ENCODE results near the gene EFHC2.
A peak's percentile ranks its signal among the peaks of the same experiment; 100 is the strongest.

EFHC2 gene, protein sequence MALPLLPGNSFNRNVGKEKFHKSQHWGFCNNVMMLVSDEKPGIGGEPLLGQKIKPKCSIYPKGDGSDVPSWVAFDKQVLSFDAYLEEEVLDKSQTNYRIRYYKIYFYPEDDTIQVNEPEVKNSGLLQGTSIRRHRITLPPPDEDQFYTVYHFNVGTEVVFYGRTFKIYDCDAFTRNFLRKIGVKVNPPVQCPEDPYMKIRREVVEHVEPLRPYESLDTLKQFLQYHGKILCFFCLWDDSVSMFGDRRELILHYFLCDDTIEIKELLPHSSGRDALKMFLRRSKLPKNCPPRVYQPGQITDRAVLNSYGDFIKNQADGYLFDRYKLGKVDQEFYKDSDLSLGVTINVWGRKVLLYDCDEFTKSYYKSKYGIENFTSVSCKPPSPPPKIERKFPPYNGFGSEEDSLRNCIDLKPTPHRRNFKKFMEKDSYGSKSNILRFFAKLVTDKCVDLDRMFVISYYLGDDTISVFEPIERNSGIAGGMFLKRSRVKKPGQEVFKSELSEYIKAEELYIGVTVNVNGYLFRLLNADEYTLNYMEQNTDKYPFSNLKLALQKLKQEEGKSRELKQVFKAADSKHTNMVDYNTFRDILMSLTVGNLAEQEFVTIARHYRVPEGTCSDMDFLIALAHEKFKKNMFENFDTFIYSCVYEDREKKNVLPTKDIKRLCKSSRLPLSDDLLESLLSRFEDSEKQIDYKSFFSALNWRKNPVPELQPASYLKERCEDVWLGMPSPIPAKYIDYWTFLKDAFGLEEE

GRCh38 chrX:44343412-44344141, at the start of gene EFHC2:
TSS of gene EFHC2 (minus strand) at chrX:44343672. CDS start at chrX:44343588, 84 bp downstream.
- no peak for DNase-seq

GRCh38 chrX:44392767-44393166, 49.3 kb upstream of the EFHC2 start:
- DNase-seq: no peak

DNA sequence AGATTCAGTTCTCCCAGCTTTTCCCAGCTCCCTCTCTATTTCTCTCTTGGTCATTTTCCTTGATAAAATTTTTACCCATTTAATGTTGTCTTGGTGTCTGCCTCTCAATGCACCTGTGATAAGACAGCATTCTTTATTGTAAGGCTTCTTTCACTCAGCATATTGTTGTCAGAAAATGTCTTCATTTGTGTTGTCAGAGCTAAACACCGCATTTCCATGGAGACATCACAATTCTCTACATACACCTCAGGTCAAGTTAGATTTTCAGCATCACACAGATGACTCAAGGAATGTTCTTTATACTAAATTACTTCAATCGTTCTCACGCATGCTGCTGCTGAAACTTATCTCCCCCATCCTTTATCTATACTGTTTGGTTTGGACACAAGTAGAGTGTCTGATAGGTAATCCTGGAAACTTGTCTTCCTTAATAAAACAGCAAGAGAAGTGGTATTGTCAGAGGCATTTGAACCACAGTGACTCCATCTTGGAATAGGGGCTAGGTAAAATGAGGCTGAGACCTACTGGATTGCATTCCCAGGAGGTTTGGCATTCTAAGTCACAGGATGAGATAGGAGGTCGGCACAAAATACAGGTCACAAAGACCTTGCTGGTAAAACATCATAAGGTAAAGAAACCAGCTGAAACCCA, 41.3 kb upstream of the EFHC2 start:
- no peak for DNase-seq

GRCh38 chrX:44382871-44383270, 39.4 kb upstream of the EFHC2 start:
- DNase-seq: no peak

DNA sequence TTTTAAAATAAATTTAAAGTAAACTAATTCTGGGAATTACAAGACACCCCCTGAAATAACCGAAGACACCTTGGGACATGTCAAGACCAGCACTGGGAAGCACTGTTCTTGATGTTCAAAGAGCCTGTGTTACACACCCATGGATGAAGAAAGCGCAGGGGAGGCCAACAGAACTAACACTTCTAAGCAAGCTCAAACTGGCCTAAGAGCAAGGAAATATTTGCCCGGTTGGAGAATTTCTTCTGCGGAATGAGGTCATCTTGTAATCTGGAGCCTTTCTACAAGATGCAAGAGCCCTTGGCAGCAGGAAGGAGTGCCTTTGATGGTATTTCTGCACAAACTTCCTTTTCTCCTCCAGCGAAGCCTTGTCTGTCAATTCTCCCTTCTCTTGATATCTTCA, 9.3 kb upstream of the EFHC2 start:
- no peak for DNase-seq

- no peak for DNase-seq
Observed at GRCh38 chrX:44349561-44349960, 6.1 kb upstream of the EFHC2 start.

DNA sequence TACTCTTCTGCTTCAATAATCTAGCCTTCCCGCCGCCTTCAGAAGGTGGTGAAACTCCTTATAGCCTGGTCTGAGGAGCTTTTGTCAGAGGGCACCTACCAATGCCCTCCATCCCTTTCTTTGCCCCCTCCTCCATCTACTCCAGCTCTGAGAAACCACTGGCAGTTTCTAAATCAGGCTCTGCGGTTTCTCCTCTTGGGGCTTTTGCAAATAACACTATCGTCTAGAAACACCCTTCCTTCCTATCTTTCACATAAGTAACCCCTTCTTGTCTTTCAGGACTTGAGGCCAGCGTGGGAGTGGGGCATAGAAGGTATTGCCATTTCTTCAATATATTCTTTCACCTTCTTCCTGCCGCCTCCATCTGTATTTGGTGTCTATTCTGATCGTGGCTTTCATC, 1.2 kb upstream of the EFHC2 start:
- no peak for DNase-seq

GRCh38 chrX:44344194-44344593, 722 bp upstream of the EFHC2 start:
- DNase-seq: no peak

DNA sequence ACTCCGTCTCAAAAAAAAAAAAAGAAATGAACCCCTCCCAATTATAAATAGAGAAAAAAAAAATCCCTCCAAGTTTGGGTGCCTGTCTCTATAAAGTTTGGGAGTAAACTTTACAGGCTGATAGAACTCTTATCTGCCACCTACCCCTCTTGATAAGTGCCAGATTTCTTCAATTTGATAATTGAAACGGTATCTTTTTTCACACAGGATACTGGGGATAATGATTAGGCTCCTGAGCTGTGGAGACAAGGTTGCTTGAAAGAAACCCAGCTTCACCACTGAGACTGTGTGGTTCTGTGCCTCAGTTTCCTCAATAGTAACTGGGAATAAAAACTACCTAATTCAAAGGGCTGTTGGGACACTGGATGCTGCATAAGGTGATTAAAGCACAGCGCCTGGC, 606 bp downstream of the EFHC2 start:
- DNase-seq: no peak

DNA sequence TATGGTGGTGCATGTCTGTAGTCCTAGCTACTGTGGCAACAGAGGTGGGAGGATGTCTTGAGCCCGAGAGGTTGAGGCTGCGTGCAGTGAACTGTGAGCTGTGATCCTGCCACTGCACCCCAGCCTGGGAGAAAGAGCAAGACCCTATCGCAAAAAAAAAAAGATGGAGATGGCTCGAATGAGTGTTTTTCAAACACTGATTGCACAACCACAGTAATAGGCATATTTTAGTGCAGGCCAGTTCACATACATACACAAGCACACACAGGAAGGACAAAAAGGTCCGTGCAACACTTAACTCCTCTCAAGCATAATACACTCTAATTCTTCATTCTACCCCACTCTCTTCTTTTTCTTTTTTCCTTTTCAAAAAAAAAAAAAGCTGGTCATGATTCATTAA, 5.1 kb downstream of the EFHC2 start:
- no peak for DNase-seq

GRCh38 chrX:44332437-44332836, 11.0 kb downstream of the EFHC2 start:
- DNase-seq: no peak

GRCh38 chrX:44330227-44330626, 13.2 kb downstream of the EFHC2 start:
- no peak for DNase-seq

GRCh38 chrX:44319550-44319949, 23.9 kb downstream of the EFHC2 start:
- DNase-seq: no peak

DNA sequence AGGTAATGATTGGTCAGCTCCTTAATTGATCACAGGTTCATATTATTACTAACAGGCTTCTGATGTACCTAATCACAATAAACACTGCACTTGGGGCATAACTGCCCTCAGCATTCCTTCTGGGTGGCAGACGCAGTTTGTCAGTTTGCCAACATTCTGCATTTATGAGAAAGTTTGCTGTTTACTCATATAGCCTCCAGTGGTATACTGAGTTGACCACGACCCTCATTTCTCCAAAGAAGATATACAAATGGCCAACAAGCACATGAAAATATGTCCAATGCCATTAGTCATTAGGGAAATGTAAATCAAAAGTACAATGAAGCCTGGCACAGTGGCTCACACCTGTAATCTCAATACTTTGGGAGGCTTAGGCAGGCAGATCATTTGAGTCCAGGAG, 26.3 kb downstream of the EFHC2 start:
- DNase-seq: no peak

DNA sequence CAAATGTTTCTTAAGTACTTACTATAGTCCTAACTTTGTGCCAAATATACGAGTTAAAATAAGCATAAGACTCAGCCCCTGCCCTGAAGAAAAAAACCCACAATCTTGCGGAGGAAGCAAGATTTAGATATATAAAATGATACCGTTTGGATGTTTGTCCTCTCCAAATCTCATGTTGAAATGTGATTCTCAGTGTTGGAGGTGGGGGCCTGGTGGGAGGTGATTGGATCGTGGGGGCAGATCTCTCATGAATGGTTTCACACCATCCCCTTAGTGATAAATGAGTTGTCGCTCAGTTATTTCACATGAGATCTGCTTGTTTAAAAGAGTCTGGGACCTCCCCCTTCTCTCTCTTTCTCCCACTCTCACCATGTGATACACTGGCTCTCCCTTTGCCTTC, 28.7 kb downstream of the EFHC2 start:
- peak; percentile 11 for DNase-seq

DNA sequence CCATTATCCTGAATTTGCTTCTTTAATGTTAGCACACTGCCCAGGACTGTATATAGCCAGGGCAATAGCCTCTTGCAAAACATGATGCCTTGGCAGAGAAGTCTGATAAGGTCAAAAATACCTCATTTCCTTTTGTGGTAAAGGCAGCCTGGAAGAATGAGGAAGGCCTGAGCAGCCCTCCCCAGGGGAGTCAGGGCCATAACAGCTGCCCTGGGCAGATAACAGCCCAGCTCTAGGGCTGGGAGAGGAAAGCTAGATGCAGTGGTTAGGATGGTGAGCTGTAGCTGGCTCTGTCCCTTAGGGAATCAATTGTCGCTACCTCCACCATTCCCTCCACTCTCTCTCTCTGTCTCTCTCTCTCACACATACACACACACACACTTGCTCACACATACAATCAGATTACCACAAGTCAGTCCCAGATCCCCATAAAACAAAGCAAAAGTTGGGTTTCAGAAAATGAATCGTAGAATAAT, 29.2 kb downstream of the EFHC2 start:
- peak; percentile 92 for DNase-seq

DNA sequence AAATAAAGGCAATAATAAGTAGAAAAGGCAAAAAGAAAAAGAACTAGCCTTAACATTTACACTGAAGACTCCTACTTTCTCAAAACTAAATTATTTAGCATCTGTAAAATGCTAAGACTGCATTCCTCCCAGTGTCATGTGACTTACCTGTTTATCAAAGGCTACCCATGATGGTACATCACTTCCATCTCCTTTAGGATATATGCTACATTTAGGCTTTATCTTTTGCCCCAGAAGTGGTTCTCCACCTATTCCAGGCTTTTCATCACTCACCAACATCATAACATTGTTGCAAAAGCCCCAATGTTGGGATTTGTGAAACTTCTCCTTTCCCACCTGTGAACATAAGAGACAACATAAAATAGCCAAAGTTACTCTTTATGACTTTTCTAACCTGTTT, 31.1 kb downstream of the EFHC2 start:
- no peak for DNase-seq

- DNase-seq: no peak
Observed at GRCh38 chrX:44310227-44310626, 33.2 kb downstream of the EFHC2 start.

DNA sequence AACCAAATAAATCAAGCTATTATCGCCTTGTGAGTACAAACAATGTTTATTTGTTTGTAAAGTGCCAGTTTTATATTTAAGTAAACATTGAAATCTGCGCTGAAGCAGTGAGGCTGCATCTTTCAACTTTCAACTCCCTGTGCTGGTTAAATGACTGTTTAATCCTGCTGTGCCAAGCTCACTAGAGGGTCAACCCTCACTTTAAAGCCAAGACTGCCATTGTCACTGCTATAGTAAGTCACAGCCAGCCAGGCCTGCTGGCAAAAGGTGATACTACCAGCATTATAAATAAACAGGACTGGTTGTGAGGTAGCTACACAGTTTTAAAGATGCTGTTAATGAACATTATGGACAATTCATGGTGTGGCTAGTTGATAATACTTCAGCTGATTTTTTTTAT, 34.6 kb downstream of the EFHC2 start:
- DNase-seq: no peak

- peak; percentile 64 for DNase-seq
Observed at GRCh38 chrX:44306356-44306755, 37.1 kb downstream of the EFHC2 start.

GRCh38 chrX:44305921-44306320, 37.6 kb downstream of the EFHC2 start:
- peak; percentile 5 for DNase-seq

DNA sequence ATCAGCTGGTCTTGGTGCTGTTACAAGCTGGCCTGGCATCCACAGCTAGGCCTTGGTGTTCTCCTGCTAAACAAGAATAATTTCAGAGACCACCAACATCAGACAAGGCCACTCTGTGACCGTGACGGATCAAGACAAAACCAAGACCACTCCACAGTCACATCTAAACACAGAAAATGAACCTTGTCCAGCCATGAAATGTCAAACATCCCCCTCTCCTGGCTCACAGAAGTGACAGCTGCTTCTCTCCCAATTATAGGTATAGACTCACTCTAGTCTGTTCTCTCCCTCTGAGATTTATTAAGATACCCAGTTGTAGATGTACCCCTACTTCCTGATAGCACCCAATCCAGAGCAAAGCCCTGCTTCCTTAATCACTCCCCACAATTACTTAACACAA, 40.4 kb downstream of the EFHC2 start:
- no peak for DNase-seq

GRCh38 chrX:44299177-44299576, 44.3 kb downstream of the EFHC2 start:
- peak; percentile 10 for DNase-seq

Measured in NCI-H226 (cell line).